Upper lobe of right lung (tissue), 1 donor: ENCODE data around the gene RBMS2. TPM values are rescaled to one million over a fixed set of nuclear protein-coding genes. Genes with fewer than 3 reads are reported as not detected.
A peak's percentile ranks its signal among the peaks of the same experiment; 100 is the strongest.

Source experiments
- ATAC-seq: fragments of 200-7000 bp; cut with Tn5 transposase; one replicate; pipeline ENCODE4 v1.9.1; 2020; ENCODE audit warnings: mild to moderate bottlenecking, moderate library complexity
- DNase-seq: peaks from one replicate; pipeline ENCODE4 v3.0.0-alpha.2; 2020
- H3K27ac ChIP-seq: fragments of 200-600 bp; one replicate; pipeline ENCODE4 v1.8.0; 2022
- H3K27me3 ChIP-seq: fragments of 200-600 bp; one replicate; pipeline ENCODE4 v1.8.0; 2022; ENCODE audit warnings: mild to moderate bottlenecking
- H3K36me3 ChIP-seq: fragments of 200-600 bp; one replicate; pipeline ENCODE4 v1.8.0; 2022
- H3K4me1 ChIP-seq: fragments of 200-600 bp; one replicate; pipeline ENCODE4 v1.8.0; 2022
- H3K4me3 ChIP-seq: fragments of 200-600 bp; one replicate; pipeline ENCODE4 v1.8.0; 2022; ENCODE audit warnings: mild to moderate bottlenecking
- H3K9me3 ChIP-seq: fragments of 200-600 bp; one replicate; pipeline ENCODE4 v1.8.0; 2022
- intact Hi-C: fragments of 100-400 bp; cut with DNase I; formaldehyde crosslinking; loops from one replicate; pipeline ENCODE4 v1.11.0; 2022
- total RNA-seq: library from RNA; stranded (reverse); fragmentation: NEBNext Ultra II Directional; extraction: Animal tissue kit (Norgen Biotek cat#: 25700); gene quantifications from one replicate; pipeline ENCODE4 v1.2.1, GENCODE V29; 2021
- TF ChIP-seq, protein P1 (sequence below): fragments of 200-600 bp; IDR thresholded peaks from one replicate; pipeline ENCODE4 v1.8.0; 2022; ENCODE audit warnings: antibody characterized with exemption
- donor health status: DM: no; HTN: yes; CAD: no; lungs with severe emphysema.

The RBMS2 gene
- total RNA-seq, 1 donor from 2014 or later, result 142 TPM

- no peak overlapping the region for H3K27ac ChIP-seq
- no peak overlapping the region for H3K4me3 ChIP-seq
- DNase-seq (no peak), ATAC-seq (no peak)
- TF ChIP-seq, protein P1, sequence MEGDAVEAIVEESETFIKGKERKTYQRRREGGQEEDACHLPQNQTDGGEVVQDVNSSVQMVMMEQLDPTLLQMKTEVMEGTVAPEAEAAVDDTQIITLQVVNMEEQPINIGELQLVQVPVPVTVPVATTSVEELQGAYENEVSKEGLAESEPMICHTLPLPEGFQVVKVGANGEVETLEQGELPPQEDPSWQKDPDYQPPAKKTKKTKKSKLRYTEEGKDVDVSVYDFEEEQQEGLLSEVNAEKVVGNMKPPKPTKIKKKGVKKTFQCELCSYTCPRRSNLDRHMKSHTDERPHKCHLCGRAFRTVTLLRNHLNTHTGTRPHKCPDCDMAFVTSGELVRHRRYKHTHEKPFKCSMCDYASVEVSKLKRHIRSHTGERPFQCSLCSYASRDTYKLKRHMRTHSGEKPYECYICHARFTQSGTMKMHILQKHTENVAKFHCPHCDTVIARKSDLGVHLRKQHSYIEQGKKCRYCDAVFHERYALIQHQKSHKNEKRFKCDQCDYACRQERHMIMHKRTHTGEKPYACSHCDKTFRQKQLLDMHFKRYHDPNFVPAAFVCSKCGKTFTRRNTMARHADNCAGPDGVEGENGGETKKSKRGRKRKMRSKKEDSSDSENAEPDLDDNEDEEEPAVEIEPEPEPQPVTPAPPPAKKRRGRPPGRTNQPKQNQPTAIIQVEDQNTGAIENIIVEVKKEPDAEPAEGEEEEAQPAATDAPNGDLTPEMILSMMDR, result no peak
- intact Hi-C loops, result no loop called here
- no peaks in the 10 kb centered on the region for H3K27me3 ChIP-seq
- H3K9me3 ChIP-seq, result no peaks in the 10 kb centered on the region
- H3K4me1 ChIP-seq, result no peaks in the 10 kb centered on the region
- no peaks in the 10 kb centered on the region for H3K36me3 ChIP-seq
These were observed 42.0 kb upstream of the RBMS2 start for GRCh38 chr12:56479625-56480024.

GRCh38 chr12:56484566-56484965 lies 37.1 kb upstream of the RBMS2 start:
- no peaks in the 10 kb centered on the region for H3K9me3 ChIP-seq
- ATAC-seq (no peak), DNase-seq (no peak)
- no peaks in the 10 kb centered on the region for H3K36me3 ChIP-seq
- no peaks in the 10 kb centered on the region for H3K27me3 ChIP-seq
- TF ChIP-seq, protein P1, result no peak
- no peak overlapping the region for H3K27ac ChIP-seq
- peaks cover 4% of the 10 kb centered on the region for H3K4me1 ChIP-seq
- H3K4me3 ChIP-seq, result no peak overlapping the region
- intact Hi-C loops, result no loop called here

DNA sequence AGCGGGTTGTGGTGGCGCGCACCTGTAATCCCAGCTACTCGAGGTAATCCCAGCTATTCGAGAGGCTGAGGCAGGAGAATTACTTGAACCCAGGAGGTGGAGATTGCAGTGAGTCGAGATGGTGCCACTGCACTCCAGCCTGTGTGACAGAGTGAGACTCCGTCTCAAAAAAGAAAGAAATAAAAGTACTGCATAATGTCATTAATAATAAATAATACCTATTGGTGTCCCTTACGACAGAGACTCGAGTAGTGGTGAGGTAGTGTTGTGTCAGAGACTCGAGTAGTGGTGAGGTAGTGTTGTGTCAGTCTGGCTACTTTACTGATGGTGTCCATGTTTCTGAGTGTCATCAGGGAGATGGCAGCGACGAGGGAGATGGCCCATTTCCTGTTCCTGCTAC lies 34.9 kb upstream of the RBMS2 start:
- H3K36me3 ChIP-seq, result no peaks in the 10 kb centered on the region
- no peaks in the 10 kb centered on the region for H3K27me3 ChIP-seq
- H3K27ac ChIP-seq, result no peak overlapping the region
- ATAC-seq (no peak), DNase-seq (no peak)
- H3K4me3 ChIP-seq, result no peak overlapping the region
- H3K9me3 ChIP-seq, result no peaks in the 10 kb centered on the region
- intact Hi-C loops, result no loop called here
- TF ChIP-seq, protein P1, result no peak
- H3K4me1 ChIP-seq, result peaks cover 4% of the 10 kb centered on the region

GRCh38 chr12:56487448-56488040 lies 34.1 kb upstream of the RBMS2 start:
- H3K4me1 ChIP-seq, result peaks cover 4% of the 10 kb centered on the region
- TF ChIP-seq, protein P1, result no peak
- ATAC-seq, result peak; percentile 62
- H3K27me3 ChIP-seq, result no peaks in the 10 kb centered on the region
- H3K4me3 ChIP-seq, result peak overlapping the region; percentile 59
- intact Hi-C loops, result no loop called here
- no peak overlapping the region for H3K27ac ChIP-seq
- H3K36me3 ChIP-seq, result no peaks in the 10 kb centered on the region
- no peaks in the 10 kb centered on the region for H3K9me3 ChIP-seq
- DNase-seq, result peak; percentile 81

- intact Hi-C loops, result no loop called here
- Histone ChIP-seq H3K36me3 (no peaks in the 10 kb centered on the region), H3K27me3 (no peaks in the 10 kb centered on the region), H3K27ac (no peak within 1 kb of the TSS), H3K9me3 (no peaks in the 10 kb centered on the region), H3K4me3 (peak within 1 kb of the TSS; percentile 59), H3K4me1 (peaks cover 4% of the 10 kb centered on the region)
- DNase-seq, result peak; percentile 89
- TF ChIP-seq, protein P1, result no peak
- peak; percentile 97 for ATAC-seq
These were observed 33.3 kb upstream of the RBMS2 start, which contains the start of gene GLS2 for GRCh38 chr12:56488041-56488955. Gene GLS2, minus strand, starts transcription at chr12:56488161. Its CDS starts 43 bp downstream, at chr12:56488118.
